H1 (cell line): ENCODE measurements around the gene TEX22.

Experiments
- EGR1 ChIP-seq: IDR thresholded peaks from 2 replicates; pipeline ENCODE4 v1.6.1; 2011; ENCODE audit warnings: low read depth, low read length, borderline replicate concordance
- POLR2A ChIP-seq, 2 experiments: IDR thresholded peaks; 1 replicate in 1 of 2; 2 replicates in 1 of 2; pipeline ENCODE4 v1.6.1; 2011; ENCODE audit warnings: low read depth in 2 of 2, low read length in 2 of 2, mild to moderate bottlenecking in 2 of 2; ENCODE audit errors: control extremely low read depth in 1 of 2
- POLR2AphosphoS5 ChIP-seq: IDR thresholded peaks from 2 replicates; pipeline ENCODE4 v1.6.1; 2011; ENCODE audit warnings: low read depth, low read length
- POU5F1 ChIP-seq: IDR thresholded peaks from 2 replicates; pipeline ENCODE4 v1.6.1; 2011; ENCODE audit warnings: low read depth, mild to moderate bottlenecking, low read length, moderate library complexity
- SP1 ChIP-seq: IDR thresholded peaks from 2 replicates; pipeline ENCODE4 v1.6.1; 2011; ENCODE audit warnings: low read depth, low read length
- TAF1 ChIP-seq: IDR thresholded peaks from 2 replicates; pipeline ENCODE4 v1.6.1; 2011; ENCODE audit warnings: mild to moderate bottlenecking, low read depth, low read length
- TF ChIP-seq, protein P1 (sequence below): IDR thresholded peaks from 2 replicates; pipeline ENCODE4 v1.6.1; 2011; ENCODE audit warnings: low read length, improper control_type of control experiment
- TF ChIP-seq, protein P2 (sequence below), 3 experiments: IDR thresholded peaks; 1 replicate in 2 of 3; 2 replicates in 1 of 3; pipeline versions ENCODE4 v1.5.1 to v1.6.1; 2011; ENCODE audit warnings: low read length in 3 of 3, mild to moderate bottlenecking in 3 of 3, inconsistent platforms in 2 of 3, low read depth in 1 of 3, moderate library complexity in 1 of 3; ENCODE audit not compliant: insufficient read depth in 1 of 3; ENCODE audit errors: control extremely low read depth in 1 of 3

- TF ChIP-seq POLR2AphosphoS5 (no peak), EGR1 (no peak), SP1 (no peak), TAF1 (no peak), POLR2A (IDR thresholded peaks at IDR 0.05; ENCODE audit: control extremely low read depth in 1 of 2, low read depth in 2 of 2, low read length in 2 of 2) (no peak), POU5F1 (no peak)
- TF ChIP-seq, protein P1, sequence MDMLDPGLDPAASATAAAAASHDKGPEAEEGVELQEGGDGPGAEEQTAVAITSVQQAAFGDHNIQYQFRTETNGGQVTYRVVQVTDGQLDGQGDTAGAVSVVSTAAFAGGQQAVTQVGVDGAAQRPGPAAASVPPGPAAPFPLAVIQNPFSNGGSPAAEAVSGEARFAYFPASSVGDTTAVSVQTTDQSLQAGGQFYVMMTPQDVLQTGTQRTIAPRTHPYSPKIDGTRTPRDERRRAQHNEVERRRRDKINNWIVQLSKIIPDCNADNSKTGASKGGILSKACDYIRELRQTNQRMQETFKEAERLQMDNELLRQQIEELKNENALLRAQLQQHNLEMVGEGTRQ: no peak
- TF ChIP-seq, protein P2, sequence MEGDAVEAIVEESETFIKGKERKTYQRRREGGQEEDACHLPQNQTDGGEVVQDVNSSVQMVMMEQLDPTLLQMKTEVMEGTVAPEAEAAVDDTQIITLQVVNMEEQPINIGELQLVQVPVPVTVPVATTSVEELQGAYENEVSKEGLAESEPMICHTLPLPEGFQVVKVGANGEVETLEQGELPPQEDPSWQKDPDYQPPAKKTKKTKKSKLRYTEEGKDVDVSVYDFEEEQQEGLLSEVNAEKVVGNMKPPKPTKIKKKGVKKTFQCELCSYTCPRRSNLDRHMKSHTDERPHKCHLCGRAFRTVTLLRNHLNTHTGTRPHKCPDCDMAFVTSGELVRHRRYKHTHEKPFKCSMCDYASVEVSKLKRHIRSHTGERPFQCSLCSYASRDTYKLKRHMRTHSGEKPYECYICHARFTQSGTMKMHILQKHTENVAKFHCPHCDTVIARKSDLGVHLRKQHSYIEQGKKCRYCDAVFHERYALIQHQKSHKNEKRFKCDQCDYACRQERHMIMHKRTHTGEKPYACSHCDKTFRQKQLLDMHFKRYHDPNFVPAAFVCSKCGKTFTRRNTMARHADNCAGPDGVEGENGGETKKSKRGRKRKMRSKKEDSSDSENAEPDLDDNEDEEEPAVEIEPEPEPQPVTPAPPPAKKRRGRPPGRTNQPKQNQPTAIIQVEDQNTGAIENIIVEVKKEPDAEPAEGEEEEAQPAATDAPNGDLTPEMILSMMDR (IDR thresholded peaks at IDR 0.05; ENCODE audit: control extremely low read depth in 1 of 3, insufficient read depth in 1 of 3, low read depth in 1 of 3, low read length in 3 of 3): no peak
These were observed 28.2 kb downstream of the TEX22 start for GRCh38 chr14:105426416-105427130.
